GM12892 (cell line): ENCODE data around the gene CAPZA1.

ENCODE experiments used
- POLR2A ChIP-seq: IDR thresholded peaks from 2 replicates; pipeline ENCODE4 v1.6.1; 2011; ENCODE audit warnings: low read depth, low read length, control low read depth
- POLR2AphosphoS5 ChIP-seq: IDR thresholded peaks from 2 replicates; pipeline ENCODE4 v1.6.1; 2011; ENCODE audit warnings: low read depth, low read length, control low read depth

- TF ChIP-seq POLR2AphosphoS5 (no peak), POLR2A (no peak)
Measured at GRCh38 chr1:112665857-112666256, 46.2 kb downstream of the CAPZA1 start.
